Prostate gland (tissue), 2 donors: ENCODE results near the gene BTBD9. TPM values are rescaled to one million over a fixed set of nuclear protein-coding genes. Genes with fewer than 3 reads are reported as not detected.

ENCODE experiments used
- DNase-seq: peaks from one replicate; pipeline ENCODE4 v3.0.0-alpha.2; 2019; ENCODE audit warnings: low spot score
- H3K27ac ChIP-seq, 2 donors: fragments of 200-600 bp; sonication (generic); 2 replicates each; pipeline ENCODE4 v1.5.1; 2017 to 2019
- H3K27me3 ChIP-seq: fragments of 200-600 bp; sonication (generic); replicated peaks from 2 replicates; pipeline ENCODE4 v1.5.1; 2019; ENCODE audit not compliant: insufficient read depth
- H3K36me3 ChIP-seq, 2 donors: fragments of 200-600 bp; sonication (generic); 1 replicate in 1 of 2; 2 replicates in 1 of 2; pipeline versions ENCODE4 v1.5.1 to v1.8.1; 2017 to 2019
- H3K4me1 ChIP-seq: fragments of 200-600 bp; sonication (generic); replicated peaks from 2 replicates; pipeline ENCODE4 v1.5.1; 2019
- H3K4me3 ChIP-seq, 2 donors: fragments of 200-600 bp; sonication (generic); 2 replicates each; pipeline ENCODE4 v1.5.1; 2017 to 2019
- H3K9me3 ChIP-seq: fragments of 200-600 bp; sonication (generic); 2 replicates; pipeline ENCODE4 v1.5.1; 2017
- CTCF ChIP-seq, 4 experiments: fragments of 200-600 bp in 2 of 4; fragments of 450-650 bp in 2 of 4; sonication (generic) in 2 of 4; IDR thresholded peaks; 1 replicate in 3 of 4; 2 replicates in 1 of 4; pipeline ENCODE4 v1.5.1; 2016 to 2019; ENCODE audit warnings: antibody characterized with exemption in 4 of 4, mild to moderate bottlenecking in 2 of 4, moderate library complexity in 2 of 4
- POLR2A ChIP-seq: fragments of 450-650 bp; IDR thresholded peaks from one replicate; pipeline ENCODE4 v1.6.1; 2016; ENCODE audit warnings: antibody characterized with exemption, mild to moderate bottlenecking
- POLR2AphosphoS5 ChIP-seq: sonication (generic); formaldehyde crosslinking; IDR thresholded peaks from one replicate; pipeline ENCODE4 v1.6.1; 2017; ENCODE audit warnings: antibody characterized with exemption
- WGBS: methylation state at CpG from one replicate; pipeline ENCODE4 v1.1.5; 2018; 5-methylcytosine and 5-hydroxymethylcytosine counted together
- intact Hi-C: fragments of 100-400 bp; cut with DNase I; formaldehyde crosslinking; loops from one replicate; pipeline ENCODE4 v1.14.2; 2022
- total RNA-seq, 2 donors: library from RNA; depleted of rRNA; stranded (reverse); fragments of >200 nt; gene quantifications; one replicate each; pipeline ENCODE4 v1.1.0, GENCODE V29; 2016

BTBD9 gene
- total RNA-seq, 2 donors from 2014 or later: 11.2 to 17.4 TPM

GRCh38 chr6:38509713-38510112 is 130.0 kb downstream of the BTBD9 start:
- H3K27me3 ChIP-seq: no peaks in the 10 kb centered on the region
- TF ChIP-seq POLR2AphosphoS5 (no peak), POLR2A (no peak), CTCF (IDR thresholded peaks at IDR 0.05) (no peak)
- no peaks in the 10 kb centered on the region for H3K36me3 ChIP-seq
- DNase-seq: no peak
- WGBS: 91% methylated on average over 1 of the region's 1 CpG
- H3K4me1 ChIP-seq: no peaks in the 10 kb centered on the region
- H3K27ac ChIP-seq: no peak overlapping the region
- H3K9me3 ChIP-seq: no peaks in the 10 kb centered on the region
- intact Hi-C loops: no loop called here
- no peak overlapping the region for H3K4me3 ChIP-seq

GRCh38 chr6:38508894-38509293 is 130.8 kb downstream of the BTBD9 start:
- TF ChIP-seq POLR2A: no peak
- no peak for TF ChIP-seq POLR2AphosphoS5
- TF ChIP-seq CTCF (IDR thresholded peaks at IDR 0.05): no peak
- intact Hi-C loops: no loop called here

GRCh38 chr6:38508286-38508685 is 131.4 kb downstream of the BTBD9 start:
- Histone ChIP-seq H3K9me3 (no peaks in the 10 kb centered on the region), H3K4me1 (no peaks in the 10 kb centered on the region), H3K36me3 (no peaks in the 10 kb centered on the region), H3K4me3 (no peak overlapping the region), H3K27ac (no peak overlapping the region), H3K27me3 (no peaks in the 10 kb centered on the region)
- DNase-seq: no peak
- WGBS: 82% methylated on average over 2 of the region's 2 CpGs
- no peak for TF ChIP-seq POLR2AphosphoS5
- TF ChIP-seq CTCF (IDR thresholded peaks at IDR 0.05): no peak
- TF ChIP-seq POLR2A: no peak
- intact Hi-C loops: no loop called here

More at GRCh38 chr6:38508894-38509293, 130.8 kb downstream of the BTBD9 start:
- H3K9me3 ChIP-seq: no peaks in the 10 kb centered on the region
- H3K4me3 ChIP-seq: no peak overlapping the region
- no peaks in the 10 kb centered on the region for H3K4me1 ChIP-seq
- H3K36me3 ChIP-seq: no peaks in the 10 kb centered on the region
- no peak for DNase-seq
- no peaks in the 10 kb centered on the region for H3K27me3 ChIP-seq
- H3K27ac ChIP-seq: no peak overlapping the region

GRCh38 chr6:38507173-38507572 is 132.6 kb downstream of the BTBD9 start:
- no peak overlapping the region for H3K4me3 ChIP-seq
- H3K9me3 ChIP-seq: no peaks in the 10 kb centered on the region
- intact Hi-C loops: no loop called here
- no peaks in the 10 kb centered on the region for H3K4me1 ChIP-seq
- H3K27me3 ChIP-seq: no peaks in the 10 kb centered on the region
- H3K36me3 ChIP-seq: no peaks in the 10 kb centered on the region
- H3K27ac ChIP-seq: no peak overlapping the region
- DNase-seq: no peak
- TF ChIP-seq POLR2A (no peak), POLR2AphosphoS5 (no peak), CTCF (IDR thresholded peaks at IDR 0.05) (no peak)

- no peaks in the 10 kb centered on the region for H3K4me1 ChIP-seq
- 92% methylated on average over 5 of the region's 5 CpGs for WGBS
- DNase-seq: no peak
- TF ChIP-seq POLR2A: no peak
- no peak for TF ChIP-seq POLR2AphosphoS5
- TF ChIP-seq CTCF (IDR thresholded peaks at IDR 0.05): no peak
- intact Hi-C loops: no loop called here
- no peaks in the 10 kb centered on the region for H3K27me3 ChIP-seq
- H3K4me3 ChIP-seq: no peak overlapping the region
- H3K9me3 ChIP-seq: no peaks in the 10 kb centered on the region
- H3K27ac ChIP-seq: no peak overlapping the region
- H3K36me3 ChIP-seq: no peaks in the 10 kb centered on the region
Observed at GRCh38 chr6:38505826-38506225, 133.9 kb downstream of the BTBD9 start.
